ENCODE results near the gene SLA2.

DNA sequence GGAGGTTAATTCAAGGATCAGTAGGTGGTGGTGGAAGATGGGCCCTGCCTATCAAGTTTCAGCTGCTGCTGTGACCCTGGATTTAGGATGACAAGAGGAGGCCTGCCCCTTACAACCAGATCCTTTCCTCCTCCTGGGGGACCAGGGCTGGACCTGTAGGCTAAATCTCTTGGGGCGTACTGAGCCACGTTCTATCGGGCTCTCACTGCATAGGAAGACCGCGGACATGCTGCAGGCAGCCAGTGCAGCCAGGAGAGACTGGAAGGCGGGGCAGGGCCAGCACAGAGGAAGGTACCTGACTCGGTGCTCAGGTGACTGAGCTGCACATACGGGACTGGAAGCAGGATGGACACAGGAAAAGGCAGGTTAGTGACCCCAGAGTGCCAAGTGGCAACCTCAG, 8.5 kb upstream of the SLA2 start:
- no peak for TF ChIP-seq TAF1 (IDR thresholded peaks at IDR 0.05; ENCODE audit: borderline replicate concordance, insufficient read depth, low read length)
- TF ChIP-seq SIN3A (IDR thresholded peaks at IDR 0.05; ENCODE audit: borderline replicate concordance, insufficient read depth, low read length): no peak
- TF ChIP-seq, protein P1, sequence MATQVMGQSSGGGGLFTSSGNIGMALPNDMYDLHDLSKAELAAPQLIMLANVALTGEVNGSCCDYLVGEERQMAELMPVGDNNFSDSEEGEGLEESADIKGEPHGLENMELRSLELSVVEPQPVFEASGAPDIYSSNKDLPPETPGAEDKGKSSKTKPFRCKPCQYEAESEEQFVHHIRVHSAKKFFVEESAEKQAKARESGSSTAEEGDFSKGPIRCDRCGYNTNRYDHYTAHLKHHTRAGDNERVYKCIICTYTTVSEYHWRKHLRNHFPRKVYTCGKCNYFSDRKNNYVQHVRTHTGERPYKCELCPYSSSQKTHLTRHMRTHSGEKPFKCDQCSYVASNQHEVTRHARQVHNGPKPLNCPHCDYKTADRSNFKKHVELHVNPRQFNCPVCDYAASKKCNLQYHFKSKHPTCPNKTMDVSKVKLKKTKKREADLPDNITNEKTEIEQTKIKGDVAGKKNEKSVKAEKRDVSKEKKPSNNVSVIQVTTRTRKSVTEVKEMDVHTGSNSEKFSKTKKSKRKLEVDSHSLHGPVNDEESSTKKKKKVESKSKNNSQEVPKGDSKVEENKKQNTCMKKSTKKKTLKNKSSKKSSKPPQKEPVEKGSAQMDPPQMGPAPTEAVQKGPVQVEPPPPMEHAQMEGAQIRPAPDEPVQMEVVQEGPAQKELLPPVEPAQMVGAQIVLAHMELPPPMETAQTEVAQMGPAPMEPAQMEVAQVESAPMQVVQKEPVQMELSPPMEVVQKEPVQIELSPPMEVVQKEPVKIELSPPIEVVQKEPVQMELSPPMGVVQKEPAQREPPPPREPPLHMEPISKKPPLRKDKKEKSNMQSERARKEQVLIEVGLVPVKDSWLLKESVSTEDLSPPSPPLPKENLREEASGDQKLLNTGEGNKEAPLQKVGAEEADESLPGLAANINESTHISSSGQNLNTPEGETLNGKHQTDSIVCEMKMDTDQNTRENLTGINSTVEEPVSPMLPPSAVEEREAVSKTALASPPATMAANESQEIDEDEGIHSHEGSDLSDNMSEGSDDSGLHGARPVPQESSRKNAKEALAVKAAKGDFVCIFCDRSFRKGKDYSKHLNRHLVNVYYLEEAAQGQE (IDR thresholded peaks at IDR 0.05; ENCODE audit: insufficient read depth in 1 of 2, low read depth in 2 of 2, low read length in 2 of 2): no peak

All from PFSK-1 (cell line).